ENCODE data around the gene OR6T1.

OR6T1 gene

GRCh38 chr11:123945132-123945531 lies 1.5 kb upstream of the OR6T1 start:
- H3K4me3 ChIP-seq (ENCODE audit: low read depth, low read length): no peak overlapping the region
- no peak for TF ChIP-seq CTCF (IDR thresholded peaks at IDR 0.05; ENCODE audit: control insufficient read depth, extremely low read depth, insufficient read depth)
- no peak for DNase-seq (ENCODE audit: low read depth)

GRCh38 chr11:123942413-123942812 lies 1.2 kb downstream of the OR6T1 start:
- TF ChIP-seq CTCF (IDR thresholded peaks at IDR 0.05; ENCODE audit: control insufficient read depth, extremely low read depth, insufficient read depth): no peak
- H3K4me3 ChIP-seq (ENCODE audit: low read depth, low read length): no peak overlapping the region
- DNase-seq (ENCODE audit: low read depth): no peak

GRCh38 chr11:123939317-123939716 lies 4.3 kb downstream of the OR6T1 start, which contains the start of gene OR4D5:
Gene OR4D5, plus strand, starts transcription at chr11:123939617. Its CDS starts 0 bp downstream, at chr11:123939617.
- H3K4me3 ChIP-seq (ENCODE audit: low read depth, low read length): no peak within 1 kb of the TSS
- TF ChIP-seq CTCF (IDR thresholded peaks at IDR 0.05; ENCODE audit: control insufficient read depth, extremely low read depth, insufficient read depth): no peak
- DNase-seq (ENCODE audit: low read depth): no peak

GRCh38 chr11:123924027-123924426 lies 19.6 kb downstream of the OR6T1 start:
- no peak overlapping the region for H3K4me3 ChIP-seq (ENCODE audit: low read depth, low read length)
- TF ChIP-seq CTCF (IDR thresholded peaks at IDR 0.05; ENCODE audit: control insufficient read depth, extremely low read depth, insufficient read depth): no peak
- no peak for DNase-seq (ENCODE audit: low read depth)

GRCh38 chr11:123920943-123921342 lies 22.7 kb downstream of the OR6T1 start:
- no peak overlapping the region for H3K4me3 ChIP-seq (ENCODE audit: low read depth, low read length)
- TF ChIP-seq CTCF (IDR thresholded peaks at IDR 0.05; ENCODE audit: control insufficient read depth, extremely low read depth, insufficient read depth): no peak
- no peak for DNase-seq (ENCODE audit: low read depth)

GRCh38 chr11:123905826-123906225 lies 37.8 kb downstream of the OR6T1 start:
- no peak for TF ChIP-seq CTCF (IDR thresholded peaks at IDR 0.05; ENCODE audit: control insufficient read depth, extremely low read depth, insufficient read depth)
- no peak for DNase-seq (ENCODE audit: low read depth)
- H3K4me3 ChIP-seq (ENCODE audit: low read depth, low read length): no peak overlapping the region

GRCh38 chr11:123904932-123905331 lies 38.7 kb downstream of the OR6T1 start:
- TF ChIP-seq CTCF (IDR thresholded peaks at IDR 0.05; ENCODE audit: control insufficient read depth, extremely low read depth, insufficient read depth): no peak
- H3K4me3 ChIP-seq (ENCODE audit: low read depth, low read length): no peak overlapping the region
- DNase-seq (ENCODE audit: low read depth): no peak
